ENCODE data around the gene TNFRSF18.

- TF ChIP-seq CTCF (IDR thresholded peaks at IDR 0.05), result no peak
- TF ChIP-seq POLR2A (IDR thresholded peaks at IDR 0.05), result no peak
Observed at GRCh38 chr1:1208713-1209433, 2.5 kb upstream of the TNFRSF18 start.

Data from right lobe of liver (tissue), 4 donors.